ENCODE data around the gene NOP14. TPM values are rescaled to one million over a fixed set of nuclear protein-coding genes. Genes with fewer than 3 reads are reported as not detected.
A peak's percentile ranks its signal among the peaks of the same experiment; 100 is the strongest.

The NOP14 gene
- total RNA-seq, 1 donor from 2014 or later = 22.9 TPM

DNA sequence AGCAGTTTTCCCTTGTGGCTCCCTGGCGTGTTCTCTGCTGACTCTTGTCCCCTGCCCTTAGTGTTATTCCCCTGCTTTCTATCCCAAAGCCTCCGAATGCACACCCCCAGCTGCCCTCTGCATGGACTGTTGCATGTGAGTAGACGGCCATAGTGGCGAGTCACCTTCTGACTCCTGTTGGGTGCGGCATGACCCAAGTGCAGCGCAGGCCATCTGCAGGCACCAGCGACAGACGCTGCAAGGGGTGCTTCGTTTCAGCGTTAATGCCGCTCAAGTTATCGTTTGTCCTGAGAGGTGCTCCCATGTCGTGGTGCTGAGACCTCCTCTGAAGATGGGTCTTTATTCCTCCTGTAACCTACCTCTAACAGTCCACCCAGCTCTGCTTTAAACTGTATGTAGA is 57.7 kb downstream of the NOP14 start:
- peaks cover 2% of the 10 kb centered on the region for H3K27me3 Mint-ChIP-seq (ENCODE audit: unreplicated experiment)
- H3K36me3 Mint-ChIP-seq (ENCODE audit: low read depth, unreplicated experiment) = peaks cover 62% of the 10 kb centered on the region
- peaks cover 11% of the 10 kb centered on the region for H3K4me1 Mint-ChIP-seq (ENCODE audit: unreplicated experiment)
- DNase-seq (ENCODE audit: low spot score) = no peak
- no peaks in the 10 kb centered on the region for H3K9me3 Mint-ChIP-seq (ENCODE audit: unreplicated experiment)
- H3K4me3 Mint-ChIP-seq (ENCODE audit: unreplicated experiment) = peak overlapping the region; percentile 44
- TF ChIP-seq, protein P1, sequence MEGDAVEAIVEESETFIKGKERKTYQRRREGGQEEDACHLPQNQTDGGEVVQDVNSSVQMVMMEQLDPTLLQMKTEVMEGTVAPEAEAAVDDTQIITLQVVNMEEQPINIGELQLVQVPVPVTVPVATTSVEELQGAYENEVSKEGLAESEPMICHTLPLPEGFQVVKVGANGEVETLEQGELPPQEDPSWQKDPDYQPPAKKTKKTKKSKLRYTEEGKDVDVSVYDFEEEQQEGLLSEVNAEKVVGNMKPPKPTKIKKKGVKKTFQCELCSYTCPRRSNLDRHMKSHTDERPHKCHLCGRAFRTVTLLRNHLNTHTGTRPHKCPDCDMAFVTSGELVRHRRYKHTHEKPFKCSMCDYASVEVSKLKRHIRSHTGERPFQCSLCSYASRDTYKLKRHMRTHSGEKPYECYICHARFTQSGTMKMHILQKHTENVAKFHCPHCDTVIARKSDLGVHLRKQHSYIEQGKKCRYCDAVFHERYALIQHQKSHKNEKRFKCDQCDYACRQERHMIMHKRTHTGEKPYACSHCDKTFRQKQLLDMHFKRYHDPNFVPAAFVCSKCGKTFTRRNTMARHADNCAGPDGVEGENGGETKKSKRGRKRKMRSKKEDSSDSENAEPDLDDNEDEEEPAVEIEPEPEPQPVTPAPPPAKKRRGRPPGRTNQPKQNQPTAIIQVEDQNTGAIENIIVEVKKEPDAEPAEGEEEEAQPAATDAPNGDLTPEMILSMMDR (IDR thresholded peaks at IDR 0.05; ENCODE audit: unreplicated experiment) = no peak
- H3K27ac Mint-ChIP-seq (ENCODE audit: unreplicated experiment) = peak overlapping the region; percentile 57

DNA sequence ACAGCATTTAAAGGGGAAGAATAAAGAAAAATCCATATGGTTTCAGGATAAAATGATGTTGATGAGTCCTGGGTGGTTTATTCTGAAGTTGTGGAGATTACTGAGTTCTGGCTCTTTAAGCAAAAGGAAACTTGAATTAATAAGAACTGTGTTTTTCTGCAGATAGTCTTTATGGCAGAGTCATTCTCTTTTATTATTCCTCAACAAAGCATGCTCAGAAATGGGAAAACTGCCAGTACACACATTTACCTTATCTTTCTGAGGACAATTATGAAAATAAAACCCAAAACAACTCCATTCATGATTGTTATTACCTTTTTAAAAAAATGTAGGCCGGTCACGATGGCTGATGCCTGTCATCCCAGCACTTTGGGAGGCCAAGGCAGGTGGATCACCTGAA is 61.1 kb downstream of the NOP14 start:
- Mint-ChIP-seq H3K4me1 (ENCODE audit: unreplicated experiment) (peaks cover 11% of the 10 kb centered on the region), H3K27ac (ENCODE audit: unreplicated experiment) (no peak overlapping the region), H3K36me3 (ENCODE audit: low read depth, unreplicated experiment) (peaks cover 62% of the 10 kb centered on the region), H3K4me3 (ENCODE audit: unreplicated experiment) (no peak overlapping the region), H3K27me3 (ENCODE audit: unreplicated experiment) (peaks cover 6% of the 10 kb centered on the region), H3K9me3 (ENCODE audit: unreplicated experiment) (no peaks in the 10 kb centered on the region)
- no peak for DNase-seq (ENCODE audit: low spot score)
- TF ChIP-seq, protein P1 (IDR thresholded peaks at IDR 0.05; ENCODE audit: unreplicated experiment) = no peak

DNA sequence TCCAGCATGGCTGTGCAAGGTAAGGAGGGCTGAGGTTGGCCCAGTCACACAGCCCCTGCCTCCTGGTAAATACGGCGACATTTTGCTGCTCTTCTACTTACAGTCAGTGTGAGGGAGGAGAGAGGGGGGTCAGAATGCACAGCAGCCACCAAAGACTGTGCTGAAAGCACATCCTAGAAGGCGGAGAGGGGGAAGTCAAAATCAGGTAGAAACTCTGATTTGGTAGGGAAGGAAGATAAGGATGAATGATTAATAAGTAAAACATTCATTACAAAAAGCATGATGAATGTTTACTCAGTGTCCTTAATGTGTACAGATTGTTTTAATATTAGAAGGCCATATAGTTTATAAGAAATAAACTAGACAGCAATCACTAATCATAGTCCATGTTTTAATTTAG is 62.0 kb downstream of the NOP14 start:
- Mint-ChIP-seq H3K9me3 (ENCODE audit: unreplicated experiment) (no peaks in the 10 kb centered on the region), H3K4me3 (ENCODE audit: unreplicated experiment) (no peak overlapping the region), H3K36me3 (ENCODE audit: low read depth, unreplicated experiment) (peaks cover 59% of the 10 kb centered on the region), H3K4me1 (ENCODE audit: unreplicated experiment) (peaks cover 7% of the 10 kb centered on the region), H3K27me3 (ENCODE audit: unreplicated experiment) (peaks cover 6% of the 10 kb centered on the region), H3K27ac (ENCODE audit: unreplicated experiment) (no peak overlapping the region)
- TF ChIP-seq, protein P1 (IDR thresholded peaks at IDR 0.05; ENCODE audit: unreplicated experiment) = no peak
- no peak for DNase-seq (ENCODE audit: low spot score)

DNA sequence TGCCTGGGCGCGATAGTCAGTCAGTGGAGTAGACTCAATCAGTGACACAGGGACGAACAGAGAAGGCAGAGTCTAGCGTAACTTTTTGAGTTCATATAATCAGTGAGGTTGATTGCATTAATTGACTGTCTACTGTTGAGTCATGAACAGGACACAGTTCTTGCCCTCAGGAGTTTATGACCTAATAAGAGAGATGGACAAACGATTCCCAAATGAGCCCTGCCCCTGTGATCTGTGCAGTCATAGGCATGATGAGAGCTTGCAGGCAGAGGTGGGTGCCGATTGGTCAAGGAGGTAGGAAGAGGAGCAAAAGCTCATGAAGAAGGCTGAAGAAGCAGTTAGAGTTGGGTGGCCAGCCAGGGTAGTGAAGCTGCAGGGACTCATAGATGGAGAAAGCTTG is 62.5 kb downstream of the NOP14 start:
- H3K4me3 Mint-ChIP-seq (ENCODE audit: unreplicated experiment) = peak overlapping the region; percentile 1
- no peaks in the 10 kb centered on the region for H3K9me3 Mint-ChIP-seq (ENCODE audit: unreplicated experiment)
- DNase-seq (ENCODE audit: low spot score) = no peak
- peaks cover 5% of the 10 kb centered on the region for H3K4me1 Mint-ChIP-seq (ENCODE audit: unreplicated experiment)
- peaks cover 55% of the 10 kb centered on the region for H3K36me3 Mint-ChIP-seq (ENCODE audit: low read depth, unreplicated experiment)
- H3K27me3 Mint-ChIP-seq (ENCODE audit: unreplicated experiment) = peaks cover 6% of the 10 kb centered on the region
- TF ChIP-seq, protein P1 (IDR thresholded peaks at IDR 0.05; ENCODE audit: unreplicated experiment) = no peak
- peak overlapping the region; percentile 34 for H3K27ac Mint-ChIP-seq (ENCODE audit: unreplicated experiment)

DNA sequence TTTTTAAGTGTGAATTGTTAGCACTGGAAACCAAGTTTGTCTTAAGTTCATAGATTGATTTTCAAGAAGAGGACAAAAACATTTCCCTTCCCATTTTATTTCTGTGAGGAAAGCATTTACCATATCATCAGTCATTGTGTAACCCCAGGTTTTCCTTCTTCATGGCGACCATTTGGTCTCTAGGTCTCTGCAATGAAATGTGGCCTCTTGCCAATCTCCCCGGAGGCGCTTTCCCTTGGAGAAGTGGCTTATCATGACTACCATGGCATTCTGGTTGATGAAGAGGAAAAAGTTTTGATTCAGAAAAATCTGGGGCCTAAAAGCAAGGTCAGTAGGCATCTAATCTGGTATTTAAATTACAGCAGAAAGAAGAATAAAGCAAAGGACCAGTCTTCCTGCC is 65.2 kb downstream of the NOP14 start:
- H3K9me3 Mint-ChIP-seq (ENCODE audit: unreplicated experiment) = no peaks in the 10 kb centered on the region
- H3K36me3 Mint-ChIP-seq (ENCODE audit: low read depth, unreplicated experiment) = peaks cover 45% of the 10 kb centered on the region
- H3K4me1 Mint-ChIP-seq (ENCODE audit: unreplicated experiment) = peaks cover 5% of the 10 kb centered on the region
- TF ChIP-seq, protein P1 (IDR thresholded peaks at IDR 0.05; ENCODE audit: unreplicated experiment) = no peak
- peak overlapping the region; percentile 6 for H3K27ac Mint-ChIP-seq (ENCODE audit: unreplicated experiment)
- H3K4me3 Mint-ChIP-seq (ENCODE audit: unreplicated experiment) = peak overlapping the region; percentile 6
- H3K27me3 Mint-ChIP-seq (ENCODE audit: unreplicated experiment) = peaks cover 4% of the 10 kb centered on the region
- no peak for DNase-seq (ENCODE audit: low spot score)
